HG03108 (cell line): Measurements from ENCODE around the gene CCSER2.
"Not testable (repeated sequence)": the region's sequence is repeated elsewhere in the genome, so short reads cannot be mapped to it uniquely, and the experiment has no call there.

Experiments used
- ATAC-seq: cut with Tn5 transposase; IDR thresholded peaks from one replicate; pipeline ENCODE4 v1.9.1; 2021; ENCODE audit warnings: moderate library complexity; ENCODE audit not compliant: unreplicated experiment

The CCSER2 gene

GRCh38 chr10:84343831-84344230, 15.4 kb downstream of the CCSER2 start:
- ATAC-seq, result no peak

DNA sequence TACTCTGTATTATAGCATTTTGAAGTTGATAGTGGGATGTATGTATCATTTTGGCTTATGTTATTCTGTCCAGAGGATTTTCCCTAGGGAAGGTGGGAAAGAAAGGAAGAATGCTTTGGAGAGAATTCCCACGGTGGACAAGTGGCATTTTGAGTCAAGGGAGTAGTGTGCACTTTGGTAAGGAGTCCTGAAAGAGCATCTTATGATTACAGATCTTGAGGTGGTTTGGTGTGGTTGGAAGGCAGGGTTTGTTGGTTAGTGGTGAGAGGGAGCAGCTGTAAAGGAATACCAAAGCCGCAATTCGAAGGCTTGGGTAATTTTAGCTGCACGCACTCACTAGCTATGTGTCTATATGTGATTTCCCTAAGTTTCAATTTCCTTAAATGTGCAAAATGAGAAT, 16.1 kb downstream of the CCSER2 start:
- no peak for ATAC-seq

DNA sequence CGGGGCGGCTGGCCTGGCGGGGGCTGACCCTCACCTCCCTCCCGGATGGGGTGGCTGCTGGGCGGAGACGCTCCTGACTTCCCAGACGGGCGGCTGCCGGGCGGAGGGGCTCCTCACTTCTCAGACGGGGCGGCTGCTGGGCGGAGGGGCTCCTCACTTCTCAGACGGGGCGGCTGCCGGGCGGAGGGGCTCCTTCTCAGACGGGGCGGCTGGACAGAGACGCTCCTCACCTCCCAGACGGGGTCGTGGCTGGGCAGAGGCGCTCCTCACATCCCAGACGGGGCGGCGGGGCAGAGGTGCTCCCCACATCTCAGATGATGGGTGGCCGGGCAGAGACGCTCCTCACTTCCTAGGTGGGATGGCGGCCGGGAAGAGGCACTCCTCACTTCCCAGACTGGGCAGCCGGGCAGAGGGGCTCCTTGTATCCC, 19.2 kb downstream of the CCSER2 start:
- ATAC-seq, result not testable (repeated sequence)

DNA sequence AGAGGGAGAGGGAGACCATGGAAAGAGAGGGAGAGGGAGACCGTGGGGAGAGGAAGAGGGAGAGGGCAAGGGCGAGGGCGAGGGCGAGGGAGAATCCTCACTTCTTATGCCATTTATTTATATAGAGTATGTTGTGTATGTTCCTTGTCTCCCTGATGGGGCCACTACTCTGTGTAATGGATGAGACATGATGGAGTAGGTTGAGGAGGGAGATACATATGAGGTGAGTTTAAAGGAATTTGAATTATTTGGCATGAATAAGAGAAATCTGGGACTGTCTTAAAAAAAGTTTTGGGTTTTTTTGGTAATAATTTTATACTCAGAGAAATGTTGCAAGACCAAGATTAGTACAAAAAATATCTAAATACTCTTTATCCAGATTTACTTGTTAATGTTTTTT, 20.1 kb downstream of the CCSER2 start:
- ATAC-seq, result no peak

DNA sequence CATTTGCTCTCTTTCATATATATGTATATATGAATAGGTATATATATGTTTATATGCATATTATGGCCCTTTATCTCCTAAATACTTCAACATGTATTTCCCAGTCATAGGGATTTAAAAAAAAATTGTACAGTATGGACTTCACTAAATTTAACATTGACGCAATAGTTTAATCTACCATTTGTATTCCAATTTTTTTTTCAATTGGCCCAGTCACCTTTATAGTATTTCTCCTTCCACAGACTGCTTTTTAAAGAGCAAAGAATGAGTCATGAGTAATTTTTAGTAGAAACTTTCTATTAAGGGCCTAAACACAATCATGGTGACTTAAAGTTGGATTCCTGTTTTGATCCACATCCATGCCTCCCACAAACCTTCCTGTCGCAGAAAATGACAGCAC, 20.5 kb downstream of the CCSER2 start:
- no peak for ATAC-seq

DNA sequence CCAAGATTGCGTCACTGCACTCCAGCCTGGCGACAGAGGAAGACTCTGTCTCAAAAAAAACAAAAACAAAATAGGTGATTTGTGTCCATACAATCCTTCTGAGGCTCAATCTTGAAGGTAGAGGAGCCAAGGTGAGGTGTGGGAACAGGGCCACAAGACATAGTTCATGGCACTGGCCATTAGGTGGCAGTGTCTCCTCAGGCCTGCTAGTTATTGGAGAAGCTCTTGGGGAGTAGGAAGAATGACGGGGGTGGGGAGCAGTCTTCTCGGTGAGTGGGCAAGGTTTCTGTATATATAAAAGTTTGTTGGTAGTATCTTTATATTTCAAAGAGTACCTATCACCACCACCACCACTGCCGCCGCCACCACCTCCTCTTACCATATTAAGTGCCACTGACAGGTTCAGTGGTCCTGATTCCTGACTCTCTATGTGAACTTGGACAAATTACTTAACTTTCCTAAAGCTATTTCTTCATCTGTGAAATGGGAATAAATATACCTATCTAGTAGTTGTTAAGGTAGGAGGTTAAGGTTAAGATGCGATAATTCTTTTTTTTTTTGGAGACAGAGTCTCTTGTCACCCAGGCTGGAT, 24.0 kb downstream of the CCSER2 start:
- peak; percentile 89 for ATAC-seq

DNA sequence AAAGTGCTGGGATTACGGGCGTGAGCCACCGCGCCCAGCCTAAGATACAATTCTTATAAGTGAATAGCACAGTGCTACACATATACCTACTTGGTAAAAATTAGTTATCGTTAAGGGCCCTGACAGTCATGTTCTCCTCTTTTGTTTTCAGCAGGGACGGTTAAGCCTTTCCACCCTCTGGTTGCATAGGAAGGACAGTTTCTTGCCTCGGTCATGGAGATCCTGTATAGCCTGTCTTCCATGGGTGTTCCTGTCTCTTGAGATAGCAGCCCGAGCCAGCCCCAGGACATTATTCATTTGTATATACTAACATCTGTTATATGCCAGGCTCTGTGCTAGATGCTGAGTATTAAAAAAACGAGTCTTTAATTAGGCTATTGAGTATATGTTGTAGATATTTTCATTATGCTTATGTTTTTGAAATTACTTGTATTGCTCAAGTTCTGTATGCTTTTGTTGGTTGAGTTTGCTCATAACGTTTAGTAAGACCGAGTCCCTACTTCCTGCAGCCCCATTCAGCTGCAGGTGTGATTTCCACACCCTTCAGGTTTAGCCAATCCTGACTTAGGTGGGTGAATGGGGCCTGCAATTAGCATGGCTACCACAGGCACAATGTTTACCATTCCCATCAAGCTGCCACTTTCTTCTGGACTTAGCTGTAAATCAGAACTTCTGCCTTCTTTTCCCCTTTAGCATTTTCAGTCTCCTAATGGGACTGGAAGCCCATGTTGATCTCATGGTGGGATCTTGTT, 24.8 kb downstream of the CCSER2 start:
- no peak for ATAC-seq

GRCh38 chr10:84354623-84355022, 26.2 kb downstream of the CCSER2 start:
- no peak for ATAC-seq

DNA sequence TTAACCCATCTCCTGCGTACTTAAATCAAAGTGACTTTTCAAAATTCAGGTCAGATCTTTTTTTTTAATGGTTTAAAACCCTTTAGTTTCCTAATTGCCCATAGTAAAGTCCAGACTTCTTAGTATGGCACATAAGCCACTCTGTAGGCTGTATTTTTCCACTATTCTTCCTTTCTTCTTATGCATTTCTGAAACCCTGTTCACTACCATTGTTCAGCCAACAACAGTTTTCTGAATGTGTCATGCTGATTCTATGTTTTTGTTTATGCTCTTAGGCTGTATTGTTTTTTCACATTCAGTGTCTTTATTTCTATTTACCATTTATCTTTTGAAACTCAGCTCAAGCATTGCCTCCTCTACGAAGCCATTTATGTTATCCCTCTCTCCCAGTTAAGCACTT, 26.7 kb downstream of the CCSER2 start:
- no peak for ATAC-seq

DNA sequence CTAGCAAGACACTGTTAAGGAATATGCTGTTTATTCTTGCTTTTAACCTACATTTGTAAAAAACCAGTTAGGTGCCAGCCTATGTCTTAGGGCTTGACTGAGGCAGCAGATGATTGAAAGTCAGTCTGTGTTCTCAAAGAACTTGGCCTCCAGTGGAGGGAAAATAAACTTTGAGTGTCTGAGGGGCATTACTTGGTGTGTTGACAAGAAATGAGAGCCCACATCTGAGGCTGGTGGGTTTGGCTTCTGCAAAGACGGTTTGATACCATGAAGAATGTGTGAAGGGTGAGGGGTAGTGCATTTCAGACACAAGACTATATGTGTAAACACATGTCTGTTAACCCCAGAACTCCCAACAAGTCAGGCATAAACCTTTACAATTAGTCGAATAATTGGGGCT, 28.5 kb downstream of the CCSER2 start:
- ATAC-seq, result no peak

GRCh38 chr10:84358743-84359142, 30.4 kb downstream of the CCSER2 start:
- no peak for ATAC-seq

DNA sequence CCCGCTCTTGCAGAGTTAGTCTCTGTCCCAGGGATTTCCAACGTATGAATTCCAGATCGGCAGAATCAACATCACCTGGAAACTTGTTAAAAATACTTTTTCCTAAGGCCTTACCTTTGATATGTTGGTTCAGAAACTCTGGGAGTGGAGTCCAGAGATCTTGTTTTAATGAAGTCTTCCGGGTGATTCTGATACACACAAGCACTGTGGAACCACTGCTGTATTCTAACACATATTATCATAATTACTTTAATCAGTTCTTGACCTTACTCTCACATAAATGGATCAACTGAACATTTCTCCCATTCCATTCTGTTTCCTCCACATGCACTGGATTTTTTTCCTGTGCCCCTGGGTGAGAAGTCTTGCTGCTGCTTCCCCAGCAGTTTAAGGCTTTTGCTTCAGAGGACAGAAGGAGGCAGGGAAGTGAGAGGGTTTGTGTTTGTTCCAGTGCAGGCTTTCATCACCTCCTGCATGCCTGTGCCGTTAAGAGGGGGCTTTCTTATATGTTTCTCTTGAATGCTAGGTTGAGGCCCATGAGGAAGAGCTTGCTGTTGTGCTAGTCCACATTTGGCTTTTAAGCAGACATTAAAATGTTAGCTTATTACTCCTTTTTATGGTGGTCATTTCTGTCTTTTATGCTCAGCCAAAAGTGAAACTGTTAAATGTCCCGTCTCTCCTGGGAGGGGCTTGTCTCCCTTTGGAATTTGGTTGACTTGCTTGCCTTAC, 32.4 kb downstream of the CCSER2 start:
- no peak for ATAC-seq

DNA sequence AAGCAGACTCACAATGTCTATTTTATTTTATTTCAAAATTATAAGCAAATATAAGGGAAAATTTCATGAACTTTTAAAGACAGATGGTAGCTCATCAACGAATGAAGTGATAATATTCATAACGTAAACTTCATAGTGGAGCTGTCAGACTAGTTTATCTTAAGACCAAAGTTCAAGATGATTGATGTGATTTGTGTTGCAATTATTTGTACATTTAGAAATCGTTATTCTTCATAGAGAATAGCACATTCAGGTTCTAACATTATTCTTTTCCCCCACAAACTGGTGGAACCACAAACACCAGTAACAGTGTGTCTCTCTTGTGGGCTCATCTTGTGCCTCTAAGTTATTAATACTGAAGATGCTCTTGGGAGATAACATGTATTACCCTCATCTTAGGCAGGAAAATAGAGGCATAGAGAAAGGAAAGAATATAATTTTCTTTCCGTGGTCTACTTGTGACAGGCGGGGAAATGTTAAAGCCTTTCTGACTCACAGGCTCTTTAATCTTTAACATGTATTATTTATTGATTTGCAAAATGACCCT, 37.0 kb downstream of the CCSER2 start:
- no peak for ATAC-seq

DNA sequence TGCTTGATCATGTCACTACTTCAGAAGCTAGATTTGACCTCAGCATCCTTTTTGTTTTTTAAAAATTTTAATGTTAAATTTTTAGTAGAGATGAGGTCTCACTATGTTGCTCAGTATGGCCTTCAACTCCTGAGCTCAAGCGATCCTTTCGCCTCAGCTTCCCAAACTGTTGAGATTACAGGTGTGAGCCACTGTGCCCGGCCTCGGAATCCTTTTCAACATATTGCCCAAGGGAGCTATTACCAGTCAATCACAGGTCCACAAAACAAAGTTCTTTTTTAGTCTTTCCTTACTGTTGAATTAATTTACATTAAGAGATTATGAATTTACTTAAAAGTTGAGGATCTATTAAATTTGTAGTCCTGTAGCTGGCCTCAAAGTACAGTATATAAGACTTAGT, 37.7 kb downstream of the CCSER2 start:
- no peak for ATAC-seq

- no peak for ATAC-seq
Measured at GRCh38 chr10:84367256-84367655, 38.9 kb downstream of the CCSER2 start.

DNA sequence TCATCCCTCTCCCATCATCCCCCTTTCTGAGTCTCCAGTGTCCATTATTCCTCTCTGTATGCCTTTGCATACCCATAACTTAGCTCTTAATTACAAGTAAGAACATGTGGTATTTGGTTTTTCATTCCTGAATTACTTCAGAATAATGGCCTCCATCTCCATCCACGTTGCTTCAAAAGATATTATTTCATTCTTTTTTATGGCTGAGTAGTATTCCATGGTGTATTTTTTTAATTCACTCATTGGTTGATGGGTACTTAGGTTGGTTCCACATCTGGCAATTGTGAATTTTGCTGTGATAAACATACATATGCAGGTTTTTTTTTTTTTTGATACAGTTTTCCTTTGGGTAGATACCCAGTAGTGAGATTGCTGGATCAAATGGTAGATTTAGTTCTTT, 40.4 kb downstream of the CCSER2 start:
- no peak for ATAC-seq

GRCh38 chr10:84370283-84370682, 41.9 kb downstream of the CCSER2 start:
- ATAC-seq, result no peak

DNA sequence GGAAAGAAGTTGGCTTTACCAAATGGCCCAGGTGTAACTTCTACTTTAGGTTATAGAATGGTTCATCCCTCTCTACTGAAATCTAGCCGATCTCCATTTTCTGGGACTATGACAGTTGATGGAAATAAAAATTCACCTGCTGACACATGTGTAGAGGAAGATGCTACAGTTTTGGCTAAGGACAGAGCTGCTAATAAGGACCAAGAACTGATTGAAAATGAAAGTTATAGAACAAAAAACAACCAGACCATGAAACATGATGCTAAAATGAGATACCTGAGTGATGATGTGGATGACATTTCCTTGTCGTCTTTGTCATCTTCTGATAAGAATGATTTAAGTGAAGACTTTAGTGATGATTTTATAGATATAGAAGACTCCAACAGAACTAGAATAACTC, 43.6 kb downstream of the CCSER2 start:
- ATAC-seq, result no peak

GRCh38 chr10:84373000-84373399, 44.6 kb downstream of the CCSER2 start:
- no peak for ATAC-seq

- no peak for ATAC-seq
Measured at GRCh38 chr10:84374455-84374854, 46.1 kb downstream of the CCSER2 start.

DNA sequence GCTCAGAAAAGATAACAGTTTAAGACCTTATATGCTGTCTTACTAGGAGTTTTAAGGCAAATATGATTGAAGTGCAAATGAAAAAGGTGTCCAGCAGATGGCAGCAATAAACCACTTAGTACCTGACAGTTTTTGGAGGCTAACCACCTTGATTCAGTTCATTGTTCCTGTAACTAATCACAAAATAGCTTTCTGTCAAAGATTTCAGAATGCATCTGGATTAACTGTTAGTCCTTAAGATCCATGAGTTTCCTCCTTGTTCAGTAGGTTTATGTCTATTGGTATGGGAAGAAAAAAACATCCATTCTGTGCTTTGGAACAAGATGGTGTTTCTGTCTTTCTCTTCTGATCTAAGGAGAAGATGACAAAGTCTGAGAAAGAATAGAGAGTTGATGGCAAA, 46.6 kb downstream of the CCSER2 start:
- no peak for ATAC-seq

DNA sequence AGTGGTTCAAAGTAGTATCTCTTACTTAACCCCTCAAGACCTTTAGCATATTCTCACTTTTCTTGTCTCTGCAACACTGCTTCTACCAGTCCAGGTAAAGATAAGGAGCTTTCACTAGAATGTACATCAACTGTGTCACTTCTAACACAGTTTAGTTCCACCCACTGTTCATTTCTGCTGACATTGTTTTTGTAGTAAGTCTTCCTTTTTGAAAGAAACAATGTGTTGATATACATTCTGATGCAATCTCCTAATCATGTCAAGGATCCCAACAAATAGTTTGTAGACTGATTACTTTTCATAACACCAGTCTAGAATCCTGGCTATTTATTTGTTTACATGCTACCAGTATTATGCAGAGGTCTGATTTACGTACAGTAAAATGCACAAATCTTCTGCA, 47.5 kb downstream of the CCSER2 start:
- ATAC-seq, result no peak
